PC-3 (cell line): ENCODE results near the gene KAZN. TPM values are rescaled to one million over a fixed set of nuclear protein-coding genes. Genes with fewer than 3 reads are reported as not detected.
A peak's percentile ranks its signal among the peaks of the same experiment; 100 is the strongest.

Source experiments
- ATAC-seq: fragments of 200-7000 bp; cut with Tn5 transposase; 2 replicates; pipeline ENCODE4 v1.9.1; 2020; ENCODE audit warnings: mild to moderate bottlenecking, moderate library complexity
- BruUV-seq: library from RNA; stranded (reverse); fragments of 400-500 nt; replicated peaks from 2 replicates; lab custom pipeline; 2021; lab: Mats Ljungman, UMichigan
- CTCF ChIA-PET: fragments of 300-600 bp; sonication (Branson Sonifier 250); formaldehyde crosslinking; loops from one replicate; lab custom pipeline; 2022; ENCODE audit warnings: antibody characterized with exemption; lab: Charles Lee
- POLR2A ChIA-PET: fragments of 300-600 bp; sonication (Branson Sonifier 250); formaldehyde crosslinking; loops from one replicate; lab custom pipeline; 2022; ENCODE audit warnings: antibody characterized with exemption; ENCODE audit not compliant: unreplicated experiment; lab: Charles Lee
- DNase-seq: peaks from one replicate; pipeline ENCODE4 v3.0.0-alpha.2; 2015
- H2AFZ ChIP-seq: fragments of 300-600 bp; sonication (generic); 2 replicates; pipeline ENCODE4 v1.6.0; 2016; ENCODE audit warnings: antibody characterized with exemption, low read length
- H3F3A ChIP-seq: fragments of 300-600 bp; sonication (generic); one replicate; pipeline ENCODE4 v1.6.0; 2017; ENCODE audit warnings: antibody characterized with exemption, low read length, control low read depth, mild to moderate bottlenecking; ENCODE audit not compliant: unreplicated experiment
- H3K27ac ChIP-seq: fragments of 300-600 bp; sonication (generic); 2 replicates; pipeline ENCODE4 v1.5.1; 2016; ENCODE audit warnings: mild to moderate bottlenecking, low read length
- H3K27me3 ChIP-seq: fragments of 300-600 bp; sonication (generic); 2 replicates; pipeline ENCODE4 v1.6.1; 2016; ENCODE audit warnings: low read length, mixed read lengths
- H3K36me3 ChIP-seq: fragments of 300-600 bp; sonication (generic); 2 replicates; pipeline ENCODE4 v1.6.1; 2016; ENCODE audit warnings: low read depth, mixed run types, low read length, mixed read lengths
- H3K4me1 ChIP-seq: fragments of 300-600 bp; sonication (generic); 2 replicates; pipeline ENCODE4 v1.5.1; 2016; ENCODE audit warnings: low read length; ENCODE audit not compliant: insufficient read depth
- H3K4me2 ChIP-seq: fragments of 300-600 bp; sonication (generic); 2 replicates; pipeline ENCODE4 v1.6.0; 2016; ENCODE audit warnings: low read length
- H3K4me3 ChIP-seq: fragments of 300-600 bp; sonication (generic); 2 replicates; pipeline ENCODE4 v1.5.1; 2016; ENCODE audit warnings: mild to moderate bottlenecking, low read length, mixed read lengths
- H3K79me2 ChIP-seq: fragments of 300-600 bp; sonication (generic); 2 replicates; pipeline ENCODE4 v1.6.1; 2017; ENCODE audit warnings: low read length, mixed read lengths
- H3K9ac ChIP-seq: fragments of 300-600 bp; sonication (generic); 2 replicates; pipeline ENCODE4 v1.6.0; 2016; ENCODE audit warnings: mild to moderate bottlenecking, low read length
- H3K9me2 ChIP-seq: fragments of 300-600 bp; sonication (generic); replicated peaks from 2 replicates; pipeline ENCODE4 v1.6.1; 2016; ENCODE audit warnings: mixed run types, low read length, mixed read lengths
- H3K9me3 ChIP-seq: fragments of 300-600 bp; sonication (generic); 2 replicates; pipeline ENCODE4 v1.6.1; 2016; ENCODE audit warnings: low read length, mixed read lengths
- H4K20me1 ChIP-seq: fragments of 300-600 bp; sonication (generic); 2 replicates; pipeline ENCODE4 v1.6.1; 2016; ENCODE audit warnings: low read length, mixed read lengths
- EZH2 ChIP-seq: fragments of 300-600 bp; sonication (generic); IDR thresholded peaks from one replicate; pipeline ENCODE4 v1.6.1; 2017; ENCODE audit warnings: antibody characterized with exemption, mild to moderate bottlenecking, low read length; ENCODE audit not compliant: unreplicated experiment
- EZH2phosphoT487 ChIP-seq: fragments of 300-600 bp; sonication (generic); IDR thresholded peaks from 2 replicates; pipeline ENCODE4 v1.6.1; 2018; ENCODE audit warnings: mild to moderate bottlenecking, antibody characterized with exemption, low read length, borderline replicate concordance
- intact Hi-C: fragments of 100-400 bp; cut with micrococcal nuclease; formaldehyde crosslinking; loops from 2 replicates; pipeline ENCODE4 v1.9.0; 2023
- total RNA-seq: library from RNA; depleted of rRNA; stranded (reverse); fragments of >200 nt; gene quantifications from 2 replicates; pipeline ENCODE4 v1.2.3, GENCODE V29; 2014
- TF ChIP-seq, protein P1 (sequence below): fragments of 300-600 bp; sonication (generic); conservative IDR thresholded peaks from 2 replicates; pipeline ENCODE4 v1.5.1; 2017; ENCODE audit warnings: antibody characterized with exemption, low read depth, mild to moderate bottlenecking, low read length

KAZN gene
- total RNA-seq, 1 experiment from 2014 or later, result 2.0 TPM

DNA sequence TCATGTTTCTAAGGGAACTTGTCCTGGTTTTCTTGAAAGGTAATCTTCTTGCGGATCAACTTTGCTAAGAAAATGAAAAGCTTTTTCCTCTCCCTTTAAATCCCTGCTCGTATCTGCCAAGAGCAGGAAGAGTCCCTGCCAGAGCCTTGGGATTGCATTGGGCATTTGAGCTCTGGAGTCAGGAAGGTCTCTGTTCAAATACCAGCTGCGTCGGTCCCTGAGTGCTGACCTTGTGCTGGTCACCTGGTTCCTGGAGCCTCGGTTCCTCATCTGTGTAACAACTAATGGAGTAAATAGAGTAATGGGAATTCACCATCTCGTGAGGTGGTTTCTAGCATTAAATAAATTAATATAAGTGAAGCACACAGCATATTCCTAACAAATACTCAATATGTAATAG, 280.5 kb downstream of the KAZN start:
- H4K20me1 ChIP-seq, result no peaks in the 10 kb centered on the region
- intact Hi-C loops, result no loop called here
- H3K4me1 ChIP-seq, result peaks cover 11% of the 10 kb centered on the region; the same call in 1 of the 2 replicates
- POLR2A ChIA-PET, result interaction anchor here (0.7 kb wide), 1 partner anchor 284 kb away, joined by 6 read pairs; no protein-coding TSS in a partner anchor
- no peak overlapping the region for H3K9ac ChIP-seq
- no peaks in the 10 kb centered on the region for H3K79me2 ChIP-seq
- no peak for ATAC-seq
- H3K36me3 ChIP-seq, result no peaks in the 10 kb centered on the region
- no peak overlapping the region for H2AFZ ChIP-seq
- H3K27me3 ChIP-seq, result peaks cover 21% of the 10 kb centered on the region
- no peak overlapping the region for H3K4me3 ChIP-seq
- no peaks in the 10 kb centered on the region for H3K9me2 ChIP-seq
- no peak for TF ChIP-seq EZH2phosphoT487
- TF ChIP-seq EZH2, result no peak
- TF ChIP-seq, protein P1, sequence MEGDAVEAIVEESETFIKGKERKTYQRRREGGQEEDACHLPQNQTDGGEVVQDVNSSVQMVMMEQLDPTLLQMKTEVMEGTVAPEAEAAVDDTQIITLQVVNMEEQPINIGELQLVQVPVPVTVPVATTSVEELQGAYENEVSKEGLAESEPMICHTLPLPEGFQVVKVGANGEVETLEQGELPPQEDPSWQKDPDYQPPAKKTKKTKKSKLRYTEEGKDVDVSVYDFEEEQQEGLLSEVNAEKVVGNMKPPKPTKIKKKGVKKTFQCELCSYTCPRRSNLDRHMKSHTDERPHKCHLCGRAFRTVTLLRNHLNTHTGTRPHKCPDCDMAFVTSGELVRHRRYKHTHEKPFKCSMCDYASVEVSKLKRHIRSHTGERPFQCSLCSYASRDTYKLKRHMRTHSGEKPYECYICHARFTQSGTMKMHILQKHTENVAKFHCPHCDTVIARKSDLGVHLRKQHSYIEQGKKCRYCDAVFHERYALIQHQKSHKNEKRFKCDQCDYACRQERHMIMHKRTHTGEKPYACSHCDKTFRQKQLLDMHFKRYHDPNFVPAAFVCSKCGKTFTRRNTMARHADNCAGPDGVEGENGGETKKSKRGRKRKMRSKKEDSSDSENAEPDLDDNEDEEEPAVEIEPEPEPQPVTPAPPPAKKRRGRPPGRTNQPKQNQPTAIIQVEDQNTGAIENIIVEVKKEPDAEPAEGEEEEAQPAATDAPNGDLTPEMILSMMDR, result no peak
- CTCF ChIA-PET, result no interaction called here
- DNase-seq, result no peak
- no peak overlapping the region for H3K4me2 ChIP-seq
- no peaks in the 10 kb centered on the region for H3F3A ChIP-seq
- H3K9me3 ChIP-seq, result no peaks in the 10 kb centered on the region
- no TSS peak for BruUV-seq
- H3K27ac ChIP-seq, result no peak overlapping the region

- DNase-seq (peak; percentile 58), ATAC-seq (no peak)
- no peaks in the 10 kb centered on the region for H3K79me2 ChIP-seq
- CTCF ChIA-PET, result no interaction called here
- no peak overlapping the region for H3K4me2 ChIP-seq
- no peaks in the 10 kb centered on the region for H3K36me3 ChIP-seq
- TF ChIP-seq, protein P1, result no peak
- TF ChIP-seq EZH2phosphoT487 (no peak), EZH2 (no peak)
- no TSS peak for BruUV-seq
- no peak overlapping the region for H3K4me3 ChIP-seq
- POLR2A ChIA-PET, result no interaction called here
- H3K9me2 ChIP-seq, result no peaks in the 10 kb centered on the region
- H4K20me1 ChIP-seq, result no peaks in the 10 kb centered on the region
- intact Hi-C loops, result no loop called here
- H3K4me1 ChIP-seq, result peaks cover 11% of the 10 kb centered on the region; the same call in 1 of the 2 replicates
- H3K27ac ChIP-seq, result no peak overlapping the region
- peaks cover 9% of the 10 kb centered on the region for H3K27me3 ChIP-seq
- H2AFZ ChIP-seq, result no peak overlapping the region
- H3F3A ChIP-seq, result no peaks in the 10 kb centered on the region
- H3K9ac ChIP-seq, result no peak overlapping the region
- no peaks in the 10 kb centered on the region for H3K9me3 ChIP-seq
These were observed 282.2 kb downstream of the KAZN start for GRCh38 chr1:14880456-14881316.
